HEK293 (cell line): ENCODE results near the gene DOCK7.
"Not testable (repeated sequence)": the region's sequence is repeated elsewhere in the genome, so short reads cannot be mapped to it uniquely, and the experiment has no call there.

Experiments used
- CTCF ChIP-seq: fragments of 450-650 bp; formaldehyde crosslinking; IDR thresholded peaks from 2 replicates; pipeline ENCODE4 v1.5.1; 2016; ENCODE audit warnings: missing biosample characterization, missing genetic modification characterization
- YY1 ChIP-seq: fragments of 450-650 bp; formaldehyde crosslinking; IDR thresholded peaks from 2 replicates; pipeline ENCODE4 v1.5.1; 2018; ENCODE audit warnings: missing biosample characterization, missing genetic modification characterization
- ZNF112 ChIP-seq: fragments of 450-650 bp; formaldehyde crosslinking; IDR thresholded peaks from 2 replicates; pipeline ENCODE4 v1.5.0; 2017; ENCODE audit warnings: missing biosample characterization, missing genetic modification characterization
- ZNF292 ChIP-seq: fragments of 450-650 bp; formaldehyde crosslinking; IDR thresholded peaks from 2 replicates; pipeline ENCODE4 v1.5.1; 2016; ENCODE audit warnings: low read depth, missing biosample characterization, missing genetic modification characterization, borderline replicate concordance

GRCh38 chr1:62567182-62567581 is 121.0 kb downstream of the DOCK7 start:
- TF ChIP-seq YY1, ZNF112, CTCF, ZNF292 (tag by site-specific recombination): not testable (repeated sequence)
